GM19043 (cell line): ENCODE data around the gene RPUSD1.
A peak's percentile ranks its signal among the peaks of the same experiment; 100 is the strongest.
"Not testable (repeated sequence)": the region's sequence is repeated elsewhere in the genome, so short reads cannot be mapped to it uniquely, and the experiment has no call there.

Experiments
- ATAC-seq: cut with Tn5 transposase; IDR thresholded peaks from one replicate; pipeline ENCODE4 v1.9.1; 2021; ENCODE audit warnings: low read depth; ENCODE audit not compliant: unreplicated experiment

Gene RPUSD1

DNA sequence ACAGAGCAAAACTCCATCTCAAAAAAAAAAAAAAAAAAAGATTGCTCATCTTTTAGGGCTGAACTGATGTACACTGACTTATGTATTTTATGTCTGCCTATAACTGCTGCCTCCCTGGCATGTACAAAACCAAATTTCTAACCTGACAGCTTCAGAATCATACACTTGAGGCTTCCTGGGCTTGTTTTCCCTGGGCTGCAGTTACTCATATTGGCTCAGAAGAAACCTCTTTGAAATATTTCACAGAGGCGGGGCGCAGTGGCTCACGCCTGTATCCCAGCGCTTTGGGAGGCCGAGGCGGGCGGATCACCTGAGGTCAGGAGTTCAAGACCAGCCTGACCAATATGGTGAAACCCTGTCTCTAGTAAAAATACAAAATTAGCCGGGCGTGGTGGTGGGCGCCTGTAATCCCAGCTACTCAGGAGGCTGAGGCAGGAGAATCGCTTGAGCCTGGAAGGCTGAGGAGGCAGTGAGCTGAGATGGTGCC lies 34.0 kb downstream of the RPUSD1 start:
- ATAC-seq: not testable (repeated sequence)

DNA sequence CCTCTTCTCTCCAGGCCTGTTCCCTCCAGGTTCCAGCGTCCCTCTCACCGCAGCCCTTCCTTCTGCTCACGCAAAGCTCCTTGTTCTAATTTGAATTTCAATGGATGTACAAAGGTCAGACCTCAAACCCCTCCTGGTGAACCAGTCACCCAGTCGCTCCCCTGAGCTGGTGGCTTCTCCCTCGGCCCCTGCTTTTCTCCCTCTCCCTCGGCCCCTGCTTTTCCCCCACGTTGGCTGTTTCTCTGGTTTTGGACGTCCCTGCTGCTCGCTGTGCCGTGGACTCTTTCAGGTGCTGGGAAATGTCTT lies 36.2 kb downstream of the RPUSD1 start:
- ATAC-seq: no peak

DNA sequence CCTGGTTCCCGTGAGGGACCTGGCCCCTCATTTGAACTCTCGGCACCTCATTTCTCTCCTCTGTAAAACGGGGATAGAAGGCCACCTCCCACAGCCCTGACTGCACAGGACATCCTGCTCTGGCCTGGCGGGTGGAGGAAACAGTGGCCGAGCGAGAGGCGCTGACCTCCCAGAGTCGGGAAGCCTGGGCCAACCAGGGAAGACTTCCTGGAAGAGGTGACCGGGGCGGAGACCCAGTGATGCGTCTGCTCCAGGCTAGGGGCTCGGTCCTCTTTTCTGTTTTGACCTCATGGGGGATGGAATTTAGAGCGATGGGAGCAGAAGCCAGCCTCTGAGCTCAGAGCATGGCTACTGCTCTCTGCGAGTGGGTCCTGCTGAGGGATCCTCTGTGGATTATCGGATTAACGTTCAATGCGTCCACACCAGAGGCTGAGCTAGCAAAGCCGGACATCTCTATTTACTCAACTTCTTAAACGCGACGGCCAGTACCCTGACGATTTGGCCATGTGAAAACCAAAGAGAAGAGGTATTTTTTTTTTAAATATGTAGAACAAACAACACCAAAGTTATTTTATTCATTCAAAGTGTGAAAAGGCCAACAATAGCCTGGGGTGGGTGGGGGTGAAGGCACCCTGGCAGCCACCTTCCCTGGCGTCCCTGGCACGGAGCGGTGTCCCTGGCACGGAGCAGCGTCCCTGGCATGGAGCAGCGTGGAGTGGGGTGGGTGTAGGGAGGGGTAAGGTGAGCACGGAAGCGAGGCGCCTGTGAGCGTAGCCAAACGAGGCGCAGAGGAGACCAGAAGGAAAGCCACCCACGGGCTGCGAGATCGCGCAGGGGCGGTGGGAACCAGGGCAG lies 36.8 kb downstream of the RPUSD1 start:
- no peak for ATAC-seq

DNA sequence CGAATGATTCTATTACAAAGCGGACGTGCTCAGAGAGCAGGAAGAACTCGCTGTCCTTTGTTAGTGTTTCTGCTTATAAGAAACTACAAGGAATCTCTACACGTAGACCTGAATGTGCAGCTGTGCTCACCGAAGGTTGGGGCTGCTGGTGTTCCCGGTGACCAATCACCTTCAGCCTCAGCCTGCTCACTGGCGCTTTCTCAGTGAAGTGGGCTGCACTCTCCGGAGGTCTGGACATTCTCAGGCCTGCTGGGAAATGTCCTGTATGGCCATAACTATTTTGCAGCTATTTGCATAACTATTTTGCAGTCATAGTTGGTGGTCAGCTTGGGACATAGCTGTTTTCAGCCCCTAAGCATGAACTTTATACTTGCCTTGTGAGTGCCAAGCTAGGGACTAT lies 37.7 kb downstream of the RPUSD1 start:
- no peak for ATAC-seq

- ATAC-seq: no peak
These were observed 39.2 kb downstream of the RPUSD1 start for GRCh38 chr16:749010-749409.

DNA sequence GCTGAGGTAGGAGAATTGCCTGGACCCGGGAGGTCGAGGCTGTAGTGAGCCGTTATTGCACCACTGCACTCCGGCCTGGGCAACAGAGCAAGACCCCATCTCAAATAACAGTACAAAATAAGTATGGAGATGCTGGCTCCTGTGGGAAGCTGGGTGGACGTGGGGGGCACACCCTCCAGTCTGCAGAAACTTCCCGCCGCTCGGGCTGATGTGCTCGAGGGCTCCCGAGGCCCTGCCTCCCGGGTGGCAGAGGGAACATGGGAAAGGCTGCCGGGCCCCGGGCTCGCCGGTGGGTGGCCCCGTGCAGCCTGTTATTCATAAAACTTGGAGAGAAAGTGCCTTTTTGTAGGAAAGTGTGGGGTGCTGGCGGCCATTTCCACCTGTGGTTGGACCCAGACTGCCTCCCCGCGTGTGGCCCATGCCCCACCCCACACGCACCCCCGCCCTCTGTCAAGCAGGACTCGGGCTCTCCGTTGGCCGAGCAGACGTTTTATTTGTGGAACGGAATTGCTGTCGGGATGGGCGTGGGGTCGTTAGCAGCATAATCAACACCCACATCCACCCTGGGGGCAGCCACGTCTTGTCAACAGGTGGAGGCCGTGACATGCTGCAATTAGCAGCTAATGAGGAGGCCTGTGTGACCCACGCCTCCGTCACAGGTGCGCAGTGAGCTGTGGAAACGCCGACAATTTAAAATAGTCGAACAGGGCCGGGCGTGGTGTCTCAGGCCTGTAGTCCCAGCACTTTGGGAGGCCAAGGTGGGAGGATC lies 40.0 kb downstream of the RPUSD1 start:
- no peak for ATAC-seq

GRCh38 chr16:746637-747036 lies 41.5 kb downstream of the RPUSD1 start:
- no peak for ATAC-seq

DNA sequence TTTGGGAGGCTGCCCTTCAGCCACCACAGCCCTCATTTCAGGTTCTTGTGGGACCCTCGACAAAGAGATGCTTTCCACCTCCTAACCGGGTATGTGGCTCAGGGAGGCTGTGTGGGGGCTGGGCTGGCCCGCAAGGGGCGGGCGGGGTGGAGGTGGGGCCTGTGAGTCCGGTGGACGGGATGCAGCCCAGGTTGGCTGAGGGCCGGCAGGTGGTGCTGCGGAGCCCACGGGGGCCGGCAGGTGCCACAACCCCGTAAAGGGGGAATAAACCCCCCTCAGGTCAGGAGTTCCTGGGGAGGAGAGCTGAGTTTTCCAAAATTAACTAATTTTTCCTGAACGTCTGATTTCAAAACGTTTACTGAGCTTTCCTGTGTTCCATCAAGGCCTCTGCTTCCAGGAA lies 42.4 kb downstream of the RPUSD1 start:
- no peak for ATAC-seq

- no peak for ATAC-seq
These were observed 44.2 kb downstream of the RPUSD1 start for GRCh38 chr16:743794-744500.

GRCh38 chr16:742894-743293 lies 45.3 kb downstream of the RPUSD1 start:
- ATAC-seq: not testable (repeated sequence)

DNA sequence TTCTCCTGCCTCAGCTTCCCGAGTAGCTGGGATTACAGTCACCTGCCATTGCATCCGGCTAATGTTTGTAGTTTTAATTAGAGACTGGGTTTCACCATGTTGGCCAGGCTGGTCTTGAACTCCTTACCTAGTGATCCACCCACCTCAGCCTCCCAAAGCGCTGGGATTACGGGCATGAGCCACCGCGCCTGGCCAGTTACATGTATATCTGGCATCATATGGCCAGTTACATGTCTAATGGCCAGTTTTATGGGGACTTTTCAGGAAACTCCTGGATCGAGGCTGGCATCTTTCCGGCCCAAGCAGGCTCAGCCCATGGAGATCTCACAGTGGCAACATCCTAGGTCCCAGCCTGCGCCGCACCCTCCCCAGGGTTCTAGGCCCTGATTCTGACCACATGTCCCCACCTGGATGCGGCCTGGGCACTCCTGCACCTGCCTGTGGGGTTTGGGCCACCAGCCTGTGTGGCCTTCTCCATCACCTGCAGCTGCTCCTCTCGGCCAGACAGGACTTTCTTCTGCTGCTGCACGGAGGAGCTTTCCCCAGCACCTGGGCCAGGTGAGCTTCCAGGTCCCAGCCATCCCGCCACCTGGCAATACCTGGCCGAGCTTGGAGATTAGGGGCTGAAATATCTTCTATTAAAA lies 46.1 kb downstream of the RPUSD1 start:
- no peak for ATAC-seq

GRCh38 chr16:740764-741505 lies 47.2 kb downstream of the RPUSD1 start, which contains the start of gene CIAO3:
TSS of gene CIAO3 (minus strand) at chr16:740997. CDS start at chr16:740985, 12 bp downstream.
- peak; percentile 59 for ATAC-seq

GRCh38 chr16:740459-740763 lies 47.8 kb downstream of the RPUSD1 start:
- no peak for ATAC-seq

DNA sequence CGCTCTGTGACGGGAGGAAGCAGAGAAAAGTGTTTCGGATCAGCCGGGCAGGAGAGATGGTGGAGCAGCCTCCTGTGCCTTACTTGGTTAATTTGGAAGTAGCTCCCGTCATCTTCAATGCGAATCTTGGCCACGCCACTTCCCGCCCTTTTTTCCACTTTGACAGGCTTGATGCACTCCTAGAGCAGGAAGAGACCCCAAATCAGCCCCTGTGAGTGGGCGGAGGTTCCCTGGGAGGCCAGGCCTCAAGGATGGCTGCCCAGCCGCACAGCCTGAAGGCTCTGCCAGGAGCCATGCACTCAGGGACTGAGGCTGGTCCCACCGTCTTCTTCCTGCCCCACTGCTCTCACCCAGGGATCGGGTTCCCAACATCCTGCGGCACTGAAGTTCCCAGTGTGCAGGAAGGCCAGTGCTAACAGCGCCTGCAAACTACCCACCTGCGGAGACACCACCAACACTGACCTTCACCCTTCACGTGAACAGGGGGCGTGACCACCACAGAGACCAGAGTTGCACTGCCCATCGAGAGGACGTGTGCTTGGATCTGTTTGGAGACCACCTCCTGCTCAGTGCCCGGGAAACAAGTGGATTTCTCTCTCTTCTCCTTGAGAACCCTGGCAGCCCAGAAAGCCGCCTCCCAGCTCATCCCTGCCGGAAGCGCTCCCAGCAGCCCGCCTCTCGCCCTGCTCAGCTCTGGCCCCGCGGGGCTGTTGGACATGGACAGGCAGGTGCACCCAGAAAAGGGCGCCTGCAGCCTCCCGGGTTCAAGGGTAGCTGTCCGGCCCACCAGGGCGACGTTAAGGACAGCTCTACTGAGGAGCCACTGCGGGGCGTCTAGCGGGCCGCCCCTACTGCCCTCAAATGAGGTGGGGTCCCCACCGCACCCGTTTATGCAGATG lies 48.4 kb downstream of the RPUSD1 start:
- no peak for ATAC-seq

DNA sequence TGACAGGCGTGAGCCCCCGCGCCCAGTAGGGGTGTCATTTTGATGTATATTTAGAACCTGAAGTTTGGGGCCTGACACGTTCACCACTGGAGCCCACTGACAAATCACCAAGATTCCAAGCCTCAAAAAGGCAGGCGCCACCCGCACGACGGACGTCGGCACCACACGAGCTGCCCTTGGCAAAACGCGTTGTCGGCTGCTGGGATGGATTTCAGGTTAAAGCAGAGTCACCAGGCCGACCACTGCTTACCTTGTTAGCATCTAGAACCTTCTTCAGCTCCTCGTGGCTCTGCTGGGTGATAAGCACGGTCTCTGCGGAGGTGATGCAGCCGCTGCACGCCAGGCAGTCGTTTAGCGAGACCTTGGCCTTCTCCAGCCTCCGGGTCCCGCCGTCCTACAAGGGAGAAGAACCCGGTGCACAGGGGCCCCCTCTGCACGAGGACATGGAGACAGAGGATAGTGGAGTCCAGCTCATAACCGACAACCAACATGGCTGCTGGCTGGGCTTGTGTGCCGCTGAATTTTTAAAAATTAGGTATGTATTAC lies 51.2 kb downstream of the RPUSD1 start:
- ATAC-seq: no peak

GRCh38 chr16:735982-736453 lies 52.2 kb downstream of the RPUSD1 start:
- ATAC-seq: no peak

GRCh38 chr16:734981-735881 lies 53.0 kb downstream of the RPUSD1 start:
- no peak for ATAC-seq
